ENCODE data around the gene UAP1L1. TPM values are rescaled to one million over a fixed set of nuclear protein-coding genes. Genes with fewer than 3 reads are reported as not detected.

Gene UAP1L1
- total and polyA plus RNA-seq, 2 of the 4 experiments (the other 2 are of a cell fraction): 2.3 to 9.8 TPM

GRCh38 chr9:137130176-137130755, 52.9 kb downstream of the UAP1L1 start (continued):
- TF ChIP-seq, protein P1, sequence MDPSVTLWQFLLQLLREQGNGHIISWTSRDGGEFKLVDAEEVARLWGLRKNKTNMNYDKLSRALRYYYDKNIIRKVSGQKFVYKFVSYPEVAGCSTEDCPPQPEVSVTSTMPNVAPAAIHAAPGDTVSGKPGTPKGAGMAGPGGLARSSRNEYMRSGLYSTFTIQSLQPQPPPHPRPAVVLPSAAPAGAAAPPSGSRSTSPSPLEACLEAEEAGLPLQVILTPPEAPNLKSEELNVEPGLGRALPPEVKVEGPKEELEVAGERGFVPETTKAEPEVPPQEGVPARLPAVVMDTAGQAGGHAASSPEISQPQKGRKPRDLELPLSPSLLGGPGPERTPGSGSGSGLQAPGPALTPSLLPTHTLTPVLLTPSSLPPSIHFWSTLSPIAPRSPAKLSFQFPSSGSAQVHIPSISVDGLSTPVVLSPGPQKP (IDR thresholded peaks at IDR 0.05; ENCODE audit: borderline replicate concordance, low read depth, low read length): no peak
- TF ChIP-seq SMC3 (IDR thresholded peaks at IDR 0.05; ENCODE audit: low read depth, low read length): no peak
- TF ChIP-seq RAD21 (IDR thresholded peaks at IDR 0.05; ENCODE audit: low read length): no peak

Small RNAs within 50 kb of the gene (microRNA-seq; reads per million reads assigned to microRNA genes)
- not detected for gene RF00153 (ENCODE audit: insufficient read depth, insufficient read length)

Small RNAs within 50 kb of the gene (small RNA-seq; reads per million reads assigned to genes)
- 0 to 0.08 (median 0) reads per million in 5 experiments for gene RF00153

Other genes starting within 250 kb of the UAP1L1 start
Only the 30 nearest of the 36 such genes appear.
- gene TRAF2, start 191.0 kb upstream of the UAP1L1 start, total RNA-seq (2012; rRNA removed): 5.8 and 6.6 TPM in 2 replicates
- gene TRAF2, start 191.0 kb upstream of the UAP1L1 start, polyA plus RNA-seq (2012; rRNA removed): 12.0 and 12.9 TPM in 2 replicates
- 65.1 and 72.2 TPM in 2 replicates for gene FBXW5, start 132.8 kb upstream of the UAP1L1 start, total RNA-seq (2012; rRNA removed)
- gene FBXW5, start 132.8 kb upstream of the UAP1L1 start, polyA plus RNA-seq (2012; rRNA removed): 80.2 and 95.4 TPM in 2 replicates
- not detected in 2 replicates for gene C8G, start 132.3 kb upstream of the UAP1L1 start, total RNA-seq (2012; rRNA removed)
- gene C8G, start 132.3 kb upstream of the UAP1L1 start, polyA plus RNA-seq (2012; rRNA removed): 0.37 and 0.80 TPM in 2 replicates
- gene LCN12, start 125.2 kb upstream of the UAP1L1 start, total RNA-seq (2012; rRNA removed): not detected in 2 replicates
- 0.12 TPM in 1 of 2 replicates, not detected in the other for gene LCN12, start 125.2 kb upstream of the UAP1L1 start, polyA plus RNA-seq (2012; rRNA removed)
- not detected in 2 replicates for gene PTGDS, start 100.0 kb upstream of the UAP1L1 start, total RNA-seq (2012; rRNA removed)
- gene PTGDS, start 100.0 kb upstream of the UAP1L1 start, polyA plus RNA-seq (2012; rRNA removed): 0.87 and 1.2 TPM in 2 replicates
- gene LCNL1, start 94.5 kb upstream of the UAP1L1 start, total RNA-seq (2012; rRNA removed): not detected in 2 replicates
- 0.13 and 0.15 TPM in 2 replicates for gene LCNL1, start 94.5 kb upstream of the UAP1L1 start, polyA plus RNA-seq (2012; rRNA removed)
- gene PAXX, start 85.1 kb upstream of the UAP1L1 start, total RNA-seq (2012; rRNA removed): 4.4 and 5.7 TPM in 2 replicates
- 24.6 and 30.2 TPM in 2 replicates for gene PAXX, start 85.1 kb upstream of the UAP1L1 start, polyA plus RNA-seq (2012; rRNA removed)
- gene CLIC3, start 80.9 kb upstream of the UAP1L1 start, total RNA-seq (2012; rRNA removed): 0.18 and 0.28 TPM in 2 replicates
- 1.7 and 2.1 TPM in 2 replicates for gene CLIC3, start 80.9 kb upstream of the UAP1L1 start, polyA plus RNA-seq (2012; rRNA removed)
- 3.8 and 4.4 TPM in 2 replicates for gene ABCA2, start 49.3 kb upstream of the UAP1L1 start, total RNA-seq (2012; rRNA removed)
- 46.0 and 52.3 TPM in 2 replicates for gene ABCA2, start 49.3 kb upstream of the UAP1L1 start, polyA plus RNA-seq (2012; rRNA removed)
- gene FUT7, start 45.4 kb upstream of the UAP1L1 start, total RNA-seq (2012; rRNA removed): not detected in 2 replicates
- not detected in 2 replicates for gene FUT7, start 45.4 kb upstream of the UAP1L1 start, polyA plus RNA-seq (2012; rRNA removed)
- gene NPDC1, start 31.3 kb upstream of the UAP1L1 start, total RNA-seq (2012; rRNA removed): 2.7 and 2.8 TPM in 2 replicates
- 58.1 and 74.0 TPM in 2 replicates for gene NPDC1, start 31.3 kb upstream of the UAP1L1 start, polyA plus RNA-seq (2012; rRNA removed)
- gene ENTPD2, start 23.5 kb upstream of the UAP1L1 start, total RNA-seq (2012; rRNA removed): not detected in 2 replicates
- not detected in 2 replicates for gene ENTPD2, start 23.5 kb upstream of the UAP1L1 start, polyA plus RNA-seq (2012; rRNA removed)
- gene SAPCD2, start 7.0 kb upstream of the UAP1L1 start, total RNA-seq (2012; rRNA removed): 3.3 and 3.4 TPM in 2 replicates
- gene SAPCD2, start 7.0 kb upstream of the UAP1L1 start, polyA plus RNA-seq (2012; rRNA removed): 4.9 and 6.4 TPM in 2 replicates
- 25.0 and 28.7 TPM in 2 replicates for gene MAN1B1, start 9.5 kb downstream of the UAP1L1 start, total RNA-seq (2012; rRNA removed)
- gene MAN1B1, start 9.5 kb downstream of the UAP1L1 start, polyA plus RNA-seq (2012; rRNA removed): 49.8 and 55.1 TPM in 2 replicates
- 14.2 and 14.9 TPM in 2 replicates for gene DPP7, start 37.2 kb downstream of the UAP1L1 start, total RNA-seq (2012; rRNA removed)
- gene DPP7, start 37.2 kb downstream of the UAP1L1 start, polyA plus RNA-seq (2012; rRNA removed): 76.4 and 88.2 TPM in 2 replicates
- not detected in 2 replicates for gene GRIN1, start 61.6 kb downstream of the UAP1L1 start, total RNA-seq (2012; rRNA removed)
- 0.04 and 0.09 TPM in 2 replicates for gene GRIN1, start 61.6 kb downstream of the UAP1L1 start, polyA plus RNA-seq (2012; rRNA removed)
- not detected in 2 replicates for gene LRRC26, start 92.5 kb downstream of the UAP1L1 start, total RNA-seq (2012; rRNA removed)
- not detected in 2 replicates for gene LRRC26, start 92.5 kb downstream of the UAP1L1 start, polyA plus RNA-seq (2012; rRNA removed)
- not detected in 2 replicates for gene TMEM210, start 94.5 kb downstream of the UAP1L1 start, total RNA-seq (2012; rRNA removed)
- gene TMEM210, start 94.5 kb downstream of the UAP1L1 start, polyA plus RNA-seq (2012; rRNA removed): not detected in 2 replicates
- 9.3 and 9.4 TPM in 2 replicates for gene ANAPC2, start 111.0 kb downstream of the UAP1L1 start, total RNA-seq (2012; rRNA removed)
- 29.5 and 34.3 TPM in 2 replicates for gene ANAPC2, start 111.0 kb downstream of the UAP1L1 start, polyA plus RNA-seq (2012; rRNA removed)
- 55.7 and 63.9 TPM in 2 replicates for gene SSNA1, start 111.2 kb downstream of the UAP1L1 start, total RNA-seq (2012; rRNA removed)
- 86.7 and 107 TPM in 2 replicates for gene SSNA1, start 111.2 kb downstream of the UAP1L1 start, polyA plus RNA-seq (2012; rRNA removed)
- 1.7 and 1.8 TPM in 2 replicates for gene TPRN, start 123.2 kb downstream of the UAP1L1 start, total RNA-seq (2012; rRNA removed)
- 5.3 and 7.1 TPM in 2 replicates for gene TPRN, start 123.2 kb downstream of the UAP1L1 start, polyA plus RNA-seq (2012; rRNA removed)
- 18.8 and 20.8 TPM in 2 replicates for gene TMEM203, start 128.1 kb downstream of the UAP1L1 start, total RNA-seq (2012; rRNA removed)
- 39.1 and 40.6 TPM in 2 replicates for gene TMEM203, start 128.1 kb downstream of the UAP1L1 start, polyA plus RNA-seq (2012; rRNA removed)
- gene NDOR1, start 128.2 kb downstream of the UAP1L1 start, total RNA-seq (2012; rRNA removed): 0.90 and 1.1 TPM in 2 replicates
- 10.6 and 14.0 TPM in 2 replicates for gene NDOR1, start 128.2 kb downstream of the UAP1L1 start, polyA plus RNA-seq (2012; rRNA removed)
- not detected in 2 replicates for gene RNF208, start 144.7 kb downstream of the UAP1L1 start, total RNA-seq (2012; rRNA removed)
- 1.2 and 1.6 TPM in 2 replicates for gene RNF208, start 144.7 kb downstream of the UAP1L1 start, polyA plus RNA-seq (2012; rRNA removed)
- gene CYSRT1, start 147.7 kb downstream of the UAP1L1 start, total RNA-seq (2012; rRNA removed): 0.18 TPM in 1 of 2 replicates, not detected in the other
- gene CYSRT1, start 147.7 kb downstream of the UAP1L1 start, polyA plus RNA-seq (2012; rRNA removed): 0.84 and 0.93 TPM in 2 replicates
- not detected in 2 replicates for gene RNF224, start 150.0 kb downstream of the UAP1L1 start, total RNA-seq (2012; rRNA removed)
- gene RNF224, start 150.0 kb downstream of the UAP1L1 start, polyA plus RNA-seq (2012; rRNA removed): not detected in 2 replicates
- not detected in 2 replicates for gene SLC34A3, start 153.4 kb downstream of the UAP1L1 start, total RNA-seq (2012; rRNA removed)
- gene SLC34A3, start 153.4 kb downstream of the UAP1L1 start, polyA plus RNA-seq (2012; rRNA removed): not detected in 2 replicates
- gene TUBB4B, start 163.8 kb downstream of the UAP1L1 start, total RNA-seq (2012; rRNA removed): 236 and 237 TPM in 2 replicates
- 529 and 613 TPM in 2 replicates for gene TUBB4B, start 163.8 kb downstream of the UAP1L1 start, polyA plus RNA-seq (2012; rRNA removed)
- gene STPG3, start 173.8 kb downstream of the UAP1L1 start, total RNA-seq (2012; rRNA removed): not detected in 2 replicates
- gene STPG3, start 173.8 kb downstream of the UAP1L1 start, polyA plus RNA-seq (2012; rRNA removed): not detected in 2 replicates
- gene NELFB, start 177.8 kb downstream of the UAP1L1 start, total RNA-seq (2012; rRNA removed): 36.7 and 36.9 TPM in 2 replicates
- gene NELFB, start 177.8 kb downstream of the UAP1L1 start, polyA plus RNA-seq (2012; rRNA removed): 65.1 and 66.0 TPM in 2 replicates